Left colon (tissue), 2 donors: ENCODE results near the gene EEF1AKMT3. TPM values are rescaled to one million over a fixed set of nuclear protein-coding genes. Genes with fewer than 3 reads are reported as not detected.
A peak's percentile ranks its signal among the peaks of the same experiment; 100 is the strongest.
"Not testable (repeated sequence)": the region's sequence is repeated elsewhere in the genome, so short reads cannot be mapped to it uniquely, and the experiment has no call there.

Experiments
- ATAC-seq: fragments of 200-7000 bp; cut with Tn5 transposase; one replicate; pipeline ENCODE4 v1.9.1; 2020; ENCODE audit warnings: mild to moderate bottlenecking, moderate library complexity
- DNase-seq, 2 donors: peaks; one replicate each; pipeline ENCODE4 v3.0.0-alpha.2; 2020
- intact Hi-C, 2 donors: fragments of 100-400 bp; cut with DNase I in 1 of 2; cut with micrococcal nuclease in 1 of 2; formaldehyde crosslinking; loops; one replicate each; pipeline versions ENCODE4 v1.11.2 to v1.14.0; 2022; cut with DNase I, micrococcal nuclease
- total RNA-seq, 2 donors: library from RNA; stranded (reverse); fragmentation: NEBNext Ultra II Directional; extraction: Animal tissue kit (Norgen Biotek cat#: 25700); gene quantifications; one replicate each; pipeline ENCODE4 v1.2.1, GENCODE V29; 2021
- donor health status: DM: no; HTN: no; CAD: no.
- donor health status: DM: yes; HTN: yes; CAD: no.

Gene EEF1AKMT3
- total RNA-seq, 2 donors from 2014 or later: 4.8 to 6.8 TPM

GRCh38 chr12:57806677-57807076, 34.3 kb downstream of the EEF1AKMT3 start:
- DNase-seq (no peak), ATAC-seq (no peak)
- intact Hi-C loops: no loop called here

- intact Hi-C loops: no loop called here
- DNase-seq (no peak), ATAC-seq (no peak)
Measured at GRCh38 chr12:57807285-57807684, 34.9 kb downstream of the EEF1AKMT3 start.

- no peak for DNase-seq
- no peak for ATAC-seq
- intact Hi-C loops: no loop called here
Measured at GRCh38 chr12:57808351-57808750, 35.9 kb downstream of the EEF1AKMT3 start.

GRCh38 chr12:57809425-57809824, 37.0 kb downstream of the EEF1AKMT3 start:
- DNase-seq: no peak
- intact Hi-C loops: no loop called here
- no peak for ATAC-seq

GRCh38 chr12:57810450-57810849, 38.0 kb downstream of the EEF1AKMT3 start:
- DNase-seq: no peak
- peak; percentile 45 for ATAC-seq
- intact Hi-C loops: no loop called here

- no peak for ATAC-seq
- intact Hi-C loops: no loop called here
- no peak for DNase-seq
Measured at GRCh38 chr12:57811028-57811755, 38.8 kb downstream of the EEF1AKMT3 start.

GRCh38 chr12:57813111-57813970, 40.9 kb downstream of the EEF1AKMT3 start:
- no peak for ATAC-seq
- intact Hi-C loops: no loop called here
- no peak for DNase-seq

- intact Hi-C loops: no loop called here
- ATAC-seq (no peak), DNase-seq (no peak)
Measured at GRCh38 chr12:57813971-57814772, 41.8 kb downstream of the EEF1AKMT3 start.

- no peak for DNase-seq
- intact Hi-C loops: no loop called here
- ATAC-seq: no peak
Measured at GRCh38 chr12:57815177-57816000, 43.0 kb downstream of the EEF1AKMT3 start.

- ATAC-seq: no peak
- no peak for DNase-seq
- intact Hi-C loops: no loop called here
Measured at GRCh38 chr12:57816001-57816854, 43.8 kb downstream of the EEF1AKMT3 start.

- intact Hi-C loops: no loop called here
- peak; percentile 52 for ATAC-seq
- DNase-seq: peak in 1 of 2 donors; percentile 45
Measured at GRCh38 chr12:57816855-57817151, 44.4 kb downstream of the EEF1AKMT3 start.

- intact Hi-C loops: no loop called here
- peak; percentile 73 for ATAC-seq
- no peak for DNase-seq
Measured at GRCh38 chr12:57817261-57817989, 45.0 kb downstream of the EEF1AKMT3 start.

GRCh38 chr12:57817990-57818331, 45.5 kb downstream of the EEF1AKMT3 start:
- DNase-seq: not testable (repeated sequence)

GRCh38 chr12:57820119-57820518, 47.7 kb downstream of the EEF1AKMT3 start:
- DNase-seq, intact Hi-C loops, ATAC-seq: not testable (repeated sequence)

More at GRCh38 chr12:57817990-57818331, 45.5 kb downstream of the EEF1AKMT3 start:
- intact Hi-C loops, ATAC-seq: not testable (repeated sequence)

- ATAC-seq, DNase-seq, intact Hi-C loops: not testable (repeated sequence)
Measured at GRCh38 chr12:57821015-57821414, 48.6 kb downstream of the EEF1AKMT3 start.

GRCh38 chr12:57821474-57822214, 49.2 kb downstream of the EEF1AKMT3 start:
- intact Hi-C loops: no loop called here
- DNase-seq: no peak
- no peak for ATAC-seq
